ENCODE results near the gene BET1.
A peak's percentile ranks its signal among the peaks of the same experiment; 100 is the strongest.

BET1 gene

GRCh38 chr7:93955304-93955703, 48.9 kb downstream of the BET1 start:
- DNase-seq, result no peak

- DNase-seq, result peak in 1 of 3 experiments; percentile 21
Observed at GRCh38 chr7:93949423-93949822, 54.7 kb downstream of the BET1 start.

GRCh38 chr7:93948873-93949272, 55.3 kb downstream of the BET1 start:
- no peak for DNase-seq

GRCh38 chr7:93948106-93948505, 56.0 kb downstream of the BET1 start:
- no peak for DNase-seq

GRCh38 chr7:93945756-93946535, 58.2 kb downstream of the BET1 start:
- no peak for DNase-seq

GRCh38 chr7:93945083-93945482, 59.1 kb downstream of the BET1 start:
- DNase-seq, result no peak

- no peak for DNase-seq
Observed at GRCh38 chr7:93944673-93945072, 59.5 kb downstream of the BET1 start.

GRCh38 chr7:93943816-93944540, 60.2 kb downstream of the BET1 start:
- DNase-seq, result no peak
